Fibroblast of lung (primary cell): ENCODE data around the gene PLPP7.

ENCODE experiments used
- CTCF ChIP-seq, 2 donors: IDR thresholded peaks in 1 of 2; conservative IDR thresholded peaks in 1 of 2; 1 replicate in 1 of 2; 2 replicates in 1 of 2; pipeline ENCODE4 v1.5.1; 2011 to 2012; ENCODE audit warnings: low read length in 2 of 2, control low read depth in 1 of 2, inconsistent platforms in 1 of 2, low read depth in 1 of 2, mild to moderate bottlenecking in 1 of 2
- EZH2 ChIP-seq: IDR thresholded peaks from 2 replicates; pipeline ENCODE4 v1.5.1; 2012; ENCODE audit warnings: low read length, control low read depth, mild to moderate bottlenecking; ENCODE audit errors: missing control alignments

DNA sequence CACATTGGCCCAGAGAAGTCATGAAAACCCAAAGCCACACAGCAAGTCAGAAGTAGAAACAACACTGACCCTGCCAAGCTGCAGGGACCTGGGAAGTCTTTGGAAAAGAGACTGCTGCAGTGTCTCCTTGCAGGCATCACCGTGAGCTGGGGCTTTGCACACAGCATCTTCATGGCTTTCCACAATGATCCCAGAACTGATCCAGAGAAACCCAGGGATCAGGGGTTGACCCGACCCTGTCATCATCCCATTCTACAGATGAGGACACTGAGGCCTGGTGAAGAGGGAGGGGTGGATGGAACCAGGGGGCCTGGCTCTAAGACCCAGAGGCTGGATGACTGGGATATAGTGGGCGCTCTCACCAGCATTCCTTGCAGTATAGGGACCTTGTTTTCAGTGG, 8.9 kb upstream of the PLPP7 start:
- no peak for TF ChIP-seq CTCF (conservative IDR thresholded peaks at IDR 0.05 in 1 of 2, IDR thresholded peaks at IDR 0.05 in 1 of 2; ENCODE audit: low read depth in 1 of 2, low read length in 2 of 2)
- no peak for TF ChIP-seq EZH2
